Neuronal stem cell (in vitro differentiated cells): Measurements from ENCODE around the gene MRPL47.
"Not testable (repeated sequence)": the region's sequence is repeated elsewhere in the genome, so short reads cannot be mapped to it uniquely, and the experiment has no call there.

ENCODE experiments used
- DNase-seq: peaks from one replicate; pipeline ENCODE4 v3.0.0-alpha.2; 2013; ENCODE audit warnings: low spot score
- H2AFZ ChIP-seq: one replicate; pipeline ENCODE4 v1.6.1; 2013; ENCODE audit warnings: mild to moderate bottlenecking, low read length, inconsistent platforms
- H2AK5ac ChIP-seq: 2 replicates; pipeline ENCODE4 v1.6.1; 2013; ENCODE audit warnings: low read depth, mild to moderate bottlenecking, inconsistent platforms, low read length, moderate library complexity, mixed read lengths
- H2BK120ac ChIP-seq: 2 replicates; pipeline ENCODE4 v1.6.1; 2013; ENCODE audit warnings: low read depth, mild to moderate bottlenecking, inconsistent platforms, low read length, moderate library complexity, mixed read lengths
- H2BK12ac ChIP-seq: one replicate; pipeline ENCODE4 v1.6.1; 2013; ENCODE audit warnings: low read length, inconsistent platforms
- H2BK15ac ChIP-seq: 2 replicates; pipeline ENCODE4 v1.6.1; 2013; ENCODE audit warnings: mild to moderate bottlenecking, low read length, inconsistent platforms, mixed read lengths
- H2BK5ac ChIP-seq: one replicate; pipeline ENCODE4 v1.6.1; 2013; ENCODE audit warnings: inconsistent platforms, mild to moderate bottlenecking, low read length, moderate library complexity
- H3K14ac ChIP-seq: one replicate; pipeline ENCODE4 v1.6.1; 2013; ENCODE audit warnings: low read length, inconsistent platforms
- H3K18ac ChIP-seq: 2 replicates; pipeline ENCODE4 v1.6.1; 2013; ENCODE audit warnings: low read length, inconsistent platforms
- H3K23ac ChIP-seq: 2 replicates; pipeline ENCODE4 v1.6.1; 2013; ENCODE audit warnings: low read depth, mild to moderate bottlenecking, mixed read lengths, low read length, inconsistent platforms; ENCODE audit not compliant: poor library complexity
- H3K27ac ChIP-seq: replicated peaks from 3 replicates; pipeline ENCODE4 v1.5.1; 2013; ENCODE audit warnings: low read length, inconsistent platforms
- H3K27me3 ChIP-seq, 3 experiments: 2 replicates each; pipeline ENCODE4 v1.6.1; 2013; ENCODE audit warnings: low read length in 3 of 3, mild to moderate bottlenecking in 2 of 3, inconsistent platforms in 1 of 3, low read depth in 1 of 3, mixed read lengths in 1 of 3, moderate library complexity in 1 of 3; ENCODE audit not compliant: control insufficient read depth in 3 of 3, insufficient read depth in 3 of 3
- H3K36me3 ChIP-seq, 2 donors: replicated peaks in 1 of 2; 2 replicates each; pipeline ENCODE4 v1.6.1; 2013; ENCODE audit warnings: low read length in 2 of 2; ENCODE audit not compliant: control insufficient read depth in 2 of 2, insufficient read depth in 2 of 2
- H3K4ac ChIP-seq: 2 replicates; pipeline ENCODE4 v1.6.1; 2013; ENCODE audit warnings: inconsistent platforms, mild to moderate bottlenecking, low read length, moderate library complexity
- H3K4me1 ChIP-seq, 2 donors: 1 replicate in 1 of 2; 2 replicates in 1 of 2; pipeline ENCODE4 v1.6.1; 2013; ENCODE audit warnings: low read length in 2 of 2, low read depth in 1 of 2; ENCODE audit not compliant: control insufficient read depth in 2 of 2, insufficient read depth in 1 of 2
- H3K4me2 ChIP-seq: one replicate; pipeline ENCODE4 v1.6.1; 2013; ENCODE audit warnings: mild to moderate bottlenecking, low read length, inconsistent platforms; ENCODE audit not compliant: insufficient read depth, poor library complexity, severe bottlenecking
- H3K4me3 ChIP-seq, 2 donors: 2 replicates each; pipeline ENCODE4 v1.5.1; 2013; ENCODE audit warnings: low read length in 2 of 2, mild to moderate bottlenecking in 2 of 2, inconsistent platforms in 1 of 2, moderate library complexity in 1 of 2
- H3K79me1 ChIP-seq: one replicate; pipeline ENCODE4 v1.6.1; 2013; ENCODE audit warnings: low read depth, mild to moderate bottlenecking, inconsistent platforms, low read length, moderate library complexity
- H3K9ac ChIP-seq: one replicate; pipeline ENCODE4 v1.6.1; 2013; ENCODE audit warnings: mild to moderate bottlenecking, low read depth, low read length, inconsistent platforms; ENCODE audit not compliant: poor library complexity
- H3K9me3 ChIP-seq, 2 donors: replicated peaks in 1 of 2; 2 replicates each; pipeline versions ENCODE3 to v1.6.1; 2013; ENCODE audit warnings: low read length in 2 of 2, mild to moderate bottlenecking in 2 of 2, inconsistent platforms in 1 of 2, low read depth in 1 of 2, mixed read lengths in 1 of 2, moderate library complexity in 1 of 2; ENCODE audit not compliant: control insufficient read depth in 2 of 2, insufficient read depth in 1 of 2
- H4K8ac ChIP-seq: one replicate; pipeline ENCODE4 v1.6.1; 2013; ENCODE audit warnings: low read depth, mild to moderate bottlenecking, inconsistent platforms, low read length, moderate library complexity
- H4K91ac ChIP-seq: one replicate; pipeline ENCODE4 v1.6.1; 2013; ENCODE audit warnings: low read length, low read depth, mild to moderate bottlenecking, inconsistent platforms; ENCODE audit not compliant: poor library complexity
- WGBS, 2 donors: extraction: QIAGEN DNeasy Blood & Tissue Kit; methylation state at CpG; one replicate each; pipeline ENCODE4 v1.1.7; 2013; ENCODE audit warnings: missing lambda C conversion rate in 2 of 2, mixed read lengths in 1 of 2; ENCODE audit not compliant: insufficient read length in 2 of 2, insufficient replicate concordance in 1 of 2; ENCODE audit errors: extremely low coverage in 2 of 2; 5-methylcytosine and 5-hydroxymethylcytosine counted together

MRPL47 gene

GRCh38 chr3:179651687-179652446 is 47.4 kb upstream of the MRPL47 start:
- no peak overlapping the region for H4K8ac ChIP-seq
- H3K23ac ChIP-seq = no peak overlapping the region
- peak overlapping the region; percentile 96 for H2AFZ ChIP-seq
- no peak overlapping the region for H2BK12ac ChIP-seq
- no peak overlapping the region for H4K91ac ChIP-seq
- no peak overlapping the region for H2BK15ac ChIP-seq
- H3K18ac ChIP-seq = no peak overlapping the region
- DNase-seq = no peak
- peak overlapping the region in 1 of 2 donors; percentile 91 for H3K4me3 ChIP-seq
- no peak overlapping the region for H2BK120ac ChIP-seq
- peaks cover 4% of the 10 kb centered on the region for H3K79me1 ChIP-seq
- peaks cover 2 to 13% of the 10 kb centered on the region in 2 donors for H3K4me1 ChIP-seq
- H3K36me3 ChIP-seq = peaks cover 0 to 13% of the 10 kb centered on the region in 2 donors
- no peak overlapping the region for H3K9ac ChIP-seq
- no peak overlapping the region for H2AK5ac ChIP-seq
- H3K27ac ChIP-seq = no peak overlapping the region
- peak overlapping the region; percentile 75 for H3K4me2 ChIP-seq
- no peaks in the 10 kb centered on the region for H3K9me3 ChIP-seq
- no CpG with 5 or more reads among the region's 11 CpGs for WGBS, 2 donors
- H3K4ac ChIP-seq = no peak overlapping the region
- H3K27me3 ChIP-seq = no peaks in the 10 kb centered on the region
- H3K14ac ChIP-seq = no peak overlapping the region
- H2BK5ac ChIP-seq = no peak overlapping the region

- Histone ChIP-seq H3K14ac (no peak overlapping the region), H3K4me3 (no peak overlapping the region), H2BK15ac (no peak overlapping the region), H3K18ac (no peak overlapping the region), H4K8ac (no peak overlapping the region), H3K9me3 (no peaks in the 10 kb centered on the region), H2AFZ (no peak overlapping the region), H3K23ac (no peak overlapping the region), H3K27ac (no peak overlapping the region), H3K79me1 (no peaks in the 10 kb centered on the region), H2BK5ac (no peak overlapping the region), H3K36me3 (no peaks in the 10 kb centered on the region), H2AK5ac (no peak overlapping the region), H3K4ac (no peak overlapping the region), H3K4me2 (no peak overlapping the region), H3K27me3 (no peaks in the 10 kb centered on the region), H3K4me1 (no peaks in the 10 kb centered on the region), H2BK120ac (no peak overlapping the region), H4K91ac (no peak overlapping the region), H3K9ac (no peak overlapping the region), H2BK12ac (no peak overlapping the region)
- WGBS, 2 donors = no CpG with 5 or more reads among the region's 3 CpGs
- no peak for DNase-seq
Measured at GRCh38 chr3:179646177-179646576, 41.7 kb upstream of the MRPL47 start.

- not testable (repeated sequence) for H3K27ac ChIP-seq, H2AK5ac ChIP-seq, H4K91ac ChIP-seq, H3K4me1 ChIP-seq, H3K4ac ChIP-seq, H2BK5ac ChIP-seq, H3K9me3 ChIP-seq, H3K27me3 ChIP-seq, H3K4me3 ChIP-seq, H3K18ac ChIP-seq, DNase-seq, H2BK12ac ChIP-seq, H3K14ac ChIP-seq, H4K8ac ChIP-seq, H2BK15ac ChIP-seq, H3K9ac ChIP-seq, H3K4me2 ChIP-seq, H3K79me1 ChIP-seq, H3K36me3 ChIP-seq, H2BK120ac ChIP-seq, H3K23ac ChIP-seq, H2AFZ ChIP-seq
- no CpG with 5 or more reads among the region's 8 CpGs for WGBS, 2 donors
Measured at GRCh38 chr3:179643837-179644236, 39.4 kb upstream of the MRPL47 start.

- Histone ChIP-seq H2AFZ (no peak overlapping the region), H3K9me3 (no peaks in the 10 kb centered on the region), H3K4ac (no peak overlapping the region), H3K4me1 (no peaks in the 10 kb centered on the region), H3K23ac (no peak overlapping the region), H2BK12ac (no peak overlapping the region), H4K91ac (no peak overlapping the region), H3K27me3 (no peaks in the 10 kb centered on the region), H2AK5ac (no peak overlapping the region), H3K79me1 (no peaks in the 10 kb centered on the region), H3K27ac (no peak overlapping the region), H3K4me3 (no peak overlapping the region), H2BK120ac (no peak overlapping the region), H3K36me3 (no peaks in the 10 kb centered on the region), H3K18ac (no peak overlapping the region), H3K9ac (no peak overlapping the region), H4K8ac (no peak overlapping the region), H2BK5ac (no peak overlapping the region), H2BK15ac (no peak overlapping the region), H3K4me2 (no peak overlapping the region), H3K14ac (no peak overlapping the region)
- DNase-seq = no peak
- no CpG with 5 or more reads among the region's 3 CpGs for WGBS, 2 donors
Measured at GRCh38 chr3:179642871-179643270, 38.4 kb upstream of the MRPL47 start.
